Stimulated activated CD4-positive, alpha-beta T cell treated with anti-CD3 and anti-CD28 coated beads, TNF-alpha, amount 100 ng/mL, for 1 hour (primary cell): ENCODE results near the gene ABCB8.
"Not testable (repeated sequence)": the region's sequence is repeated elsewhere in the genome, so short reads cannot be mapped to it uniquely, and the experiment has no call there.

Source experiments
- DNase-seq, 3 donors: peaks; one replicate each; pipeline ENCODE4 v3.0.0-alpha.2; 2020; ENCODE audit warnings: low read depth in 3 of 3, low spot score in 1 of 3

The ABCB8 gene

DNA sequence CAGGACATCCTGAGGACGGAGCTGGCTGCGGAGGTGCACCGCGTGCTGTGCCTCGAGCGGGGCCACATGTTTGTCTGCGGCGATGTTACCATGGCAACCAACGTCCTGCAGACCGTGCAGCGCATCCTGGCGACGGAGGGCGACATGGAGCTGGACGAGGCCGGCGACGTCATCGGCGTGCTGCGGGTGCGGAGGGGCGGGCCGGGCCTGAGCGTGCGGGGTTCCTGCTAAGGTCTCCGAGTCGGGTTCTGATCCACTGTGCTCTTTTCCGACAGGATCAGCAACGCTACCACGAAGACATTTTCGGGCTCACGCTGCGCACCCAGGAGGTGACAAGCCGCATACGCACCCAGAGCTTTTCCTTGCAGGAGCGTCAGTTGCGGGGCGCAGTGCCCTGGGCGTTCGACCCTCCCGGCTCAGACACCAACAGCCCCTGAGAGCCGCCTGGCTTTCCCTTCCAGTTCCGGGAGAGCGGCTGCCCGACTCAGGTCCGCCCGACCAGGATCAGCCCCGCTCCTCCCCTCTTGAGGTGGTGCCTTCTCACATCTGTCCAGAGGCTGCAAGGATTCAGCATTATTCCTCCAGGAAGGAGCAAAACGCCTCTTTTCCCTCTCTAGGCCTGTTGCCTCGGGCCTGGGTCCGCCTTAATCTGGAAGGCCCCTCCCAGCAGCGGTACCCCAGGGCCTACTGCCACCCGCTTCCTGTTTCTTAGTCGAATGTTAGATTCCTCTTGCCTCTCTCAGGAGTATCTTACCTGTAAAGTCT lies 14.3 kb upstream of the ABCB8 start:
- DNase-seq = peak; percentile 64 to 75 (median 67)

DNA sequence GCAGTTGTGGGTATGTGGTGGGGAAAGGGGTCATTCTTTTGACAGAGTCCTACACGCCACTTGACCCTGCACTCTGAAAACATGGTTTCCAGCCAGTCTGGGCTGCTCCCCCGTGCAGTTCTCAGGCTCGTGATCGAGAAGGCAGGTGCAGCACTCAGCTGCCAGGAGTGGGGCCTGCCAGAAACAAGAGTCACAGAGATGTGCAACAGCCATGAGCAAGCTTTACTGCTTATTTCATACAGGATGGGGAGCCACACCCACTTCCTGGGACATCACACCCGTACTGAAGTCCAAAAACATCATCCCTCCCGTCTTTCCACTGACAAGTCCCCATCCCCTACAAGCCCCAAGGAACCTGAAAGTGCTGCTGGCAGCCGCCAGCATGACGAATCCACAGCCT lies 13.3 kb upstream of the ABCB8 start:
- DNase-seq = no peak

DNA sequence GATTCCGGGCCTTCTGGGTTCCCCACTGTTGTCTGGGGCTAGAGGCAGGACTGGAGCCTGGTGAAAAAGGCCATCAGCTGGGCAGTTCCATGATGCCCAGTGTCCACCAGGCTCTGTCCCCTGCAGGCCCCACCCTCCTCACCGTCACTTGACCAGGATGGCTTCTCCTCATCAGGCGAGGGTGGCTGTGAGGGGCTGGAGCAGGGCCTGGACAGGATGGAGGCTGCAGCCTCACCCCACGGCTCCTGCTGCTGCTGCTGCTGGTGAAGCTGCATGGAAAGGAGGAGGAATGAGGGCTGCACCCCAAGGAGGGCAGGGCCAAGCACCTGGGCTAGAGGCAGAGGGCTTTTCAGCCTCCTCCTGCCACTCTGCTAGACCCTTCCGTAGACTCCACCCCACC lies 12.3 kb upstream of the ABCB8 start:
- no peak for DNase-seq

DNA sequence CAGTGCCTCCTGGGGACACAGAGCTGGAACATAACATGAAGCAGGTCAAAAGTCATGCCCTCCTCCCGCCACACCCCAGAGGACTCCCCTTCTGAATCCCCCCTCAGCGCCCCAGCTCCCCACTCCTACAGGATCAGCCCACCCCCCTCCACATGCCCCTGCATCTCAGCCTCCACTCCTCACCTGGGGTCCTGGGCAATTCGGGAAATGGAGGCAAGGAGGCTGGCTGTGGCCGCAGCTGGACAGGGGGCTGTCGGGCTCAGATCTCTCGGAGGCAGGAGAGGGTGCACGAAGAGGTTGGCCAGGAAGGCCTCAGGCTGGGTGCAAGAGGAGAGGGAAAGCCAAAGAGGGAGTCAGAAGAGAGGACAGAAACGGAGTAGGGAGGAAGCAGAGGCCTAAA lies 11.7 kb upstream of the ABCB8 start:
- no peak for DNase-seq

DNA sequence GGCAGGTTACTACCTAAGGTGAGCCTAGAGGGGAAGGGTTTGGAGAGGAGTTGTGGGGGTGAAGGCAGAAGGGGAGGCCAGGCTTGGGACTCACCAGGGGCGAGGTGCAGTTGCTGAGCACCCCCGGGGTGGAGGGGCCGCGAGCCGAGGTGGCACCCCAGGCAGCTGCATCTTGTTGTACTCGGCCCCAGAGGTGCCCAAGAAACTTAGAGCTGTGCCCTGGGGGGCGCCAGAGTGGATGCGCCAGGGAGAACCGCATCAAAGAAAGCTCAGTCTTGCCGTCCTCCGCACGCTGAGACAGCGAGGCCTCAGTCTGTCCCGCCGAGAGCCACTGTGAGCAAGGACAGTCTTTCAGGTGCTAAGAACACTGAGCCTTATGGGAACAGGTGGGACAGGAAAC lies 11.3 kb upstream of the ABCB8 start:
- no peak for DNase-seq

DNA sequence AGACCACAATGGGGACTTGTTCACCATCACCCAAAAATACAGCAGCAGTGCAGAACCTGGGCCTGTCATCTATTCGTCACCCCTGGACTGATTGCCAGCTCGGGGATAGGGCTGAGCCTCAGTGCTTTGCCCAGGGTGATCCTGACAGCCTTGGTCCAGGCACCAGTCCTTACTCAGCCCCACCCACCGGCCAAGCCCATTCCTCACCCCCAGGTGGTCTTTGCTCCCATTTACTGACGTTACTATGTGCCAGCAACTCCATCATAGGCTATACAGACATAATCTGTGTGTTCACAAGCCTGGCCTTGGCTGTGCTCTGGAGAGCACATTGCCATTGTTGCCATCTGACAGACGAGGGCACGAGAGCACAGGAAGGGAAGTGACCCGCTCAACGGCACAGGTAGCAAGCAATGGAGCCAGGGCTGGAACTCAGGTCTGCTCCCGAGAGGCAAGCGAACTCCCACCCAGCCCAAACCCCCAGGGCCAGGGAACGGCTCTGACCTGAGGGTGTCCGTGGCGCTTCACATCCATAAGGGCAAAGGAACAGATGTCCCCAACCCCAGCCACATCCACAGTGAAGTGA lies 10.8 kb upstream of the ABCB8 start:
- no peak for DNase-seq

DNA sequence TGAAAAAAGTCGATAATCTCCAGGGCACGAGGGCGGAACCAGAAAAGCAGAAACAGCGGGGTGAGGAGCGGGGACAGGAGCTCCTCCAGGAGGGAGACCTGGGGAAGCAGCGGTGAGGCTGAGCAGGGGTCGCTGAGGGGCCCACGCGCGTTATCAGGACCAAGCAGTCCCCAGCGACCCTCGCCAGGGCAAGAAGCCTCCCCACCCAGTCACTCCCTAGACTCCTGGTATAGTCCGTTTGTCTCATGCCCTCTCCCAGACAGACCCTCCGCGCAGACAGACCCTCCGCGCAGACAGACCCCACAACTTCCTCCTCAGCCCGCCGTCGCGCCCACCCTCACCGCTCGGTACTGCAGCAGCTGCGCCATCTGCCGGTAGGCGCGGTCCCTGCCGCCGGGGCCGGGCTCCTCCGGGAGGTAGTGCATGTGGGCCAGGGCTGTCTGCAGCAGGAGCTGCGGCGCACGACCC lies 10.3 kb upstream of the ABCB8 start:
- peak; percentile 41 to 87 (median 61) for DNase-seq

DNA sequence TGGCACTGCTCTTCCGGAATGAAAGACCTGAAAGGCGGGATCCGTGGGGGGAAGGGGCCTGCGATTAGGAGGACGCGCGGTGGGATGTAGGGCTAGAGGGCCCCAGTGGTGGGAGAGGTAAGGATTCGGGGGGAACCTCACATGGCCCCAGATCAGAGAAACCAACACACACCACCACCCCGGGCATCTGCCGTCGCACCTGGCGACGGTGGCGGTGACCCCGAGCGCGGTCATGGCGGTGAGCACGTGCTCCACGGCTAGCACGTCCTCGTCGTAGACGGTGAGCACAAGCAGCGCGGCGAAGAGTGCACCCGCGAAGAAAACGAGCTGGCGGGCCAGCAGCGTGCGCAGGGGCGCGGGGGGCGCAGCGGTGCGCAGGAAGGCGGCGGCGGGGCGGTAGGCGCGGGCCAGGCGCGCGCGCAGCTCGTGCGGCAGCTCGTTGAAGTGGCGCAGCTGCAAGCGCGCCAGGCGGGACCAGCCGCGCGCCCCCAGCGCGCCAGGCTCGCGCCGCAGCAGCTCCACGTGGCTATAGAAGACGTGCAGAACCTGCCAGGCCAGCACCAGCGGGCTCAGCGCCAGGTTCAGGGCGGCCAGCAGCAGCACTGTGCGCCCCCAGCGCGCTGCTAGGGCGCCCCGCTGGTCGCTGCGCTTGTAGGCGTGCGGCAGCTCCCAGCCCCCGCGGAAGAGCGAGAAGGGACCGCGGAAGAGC lies 9.7 kb upstream of the ABCB8 start:
- DNase-seq = no peak

DNA sequence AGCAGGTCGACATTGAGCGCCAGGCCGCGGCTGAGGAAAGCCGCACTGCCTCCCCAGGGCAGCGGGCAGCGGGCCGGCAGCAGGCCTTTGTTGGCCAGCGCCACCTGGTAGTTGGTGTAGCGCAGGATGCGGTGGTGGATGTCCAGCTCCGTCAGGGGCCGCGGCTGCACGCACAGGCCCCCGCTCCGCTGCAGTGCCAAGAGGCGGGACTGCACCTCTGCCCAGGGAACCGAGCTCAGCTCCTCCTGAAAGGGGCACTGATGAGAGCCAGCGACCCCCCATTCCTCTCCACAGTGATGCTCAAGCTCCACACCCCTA lies 9.2 kb upstream of the ABCB8 start:
- DNase-seq = no peak

DNA sequence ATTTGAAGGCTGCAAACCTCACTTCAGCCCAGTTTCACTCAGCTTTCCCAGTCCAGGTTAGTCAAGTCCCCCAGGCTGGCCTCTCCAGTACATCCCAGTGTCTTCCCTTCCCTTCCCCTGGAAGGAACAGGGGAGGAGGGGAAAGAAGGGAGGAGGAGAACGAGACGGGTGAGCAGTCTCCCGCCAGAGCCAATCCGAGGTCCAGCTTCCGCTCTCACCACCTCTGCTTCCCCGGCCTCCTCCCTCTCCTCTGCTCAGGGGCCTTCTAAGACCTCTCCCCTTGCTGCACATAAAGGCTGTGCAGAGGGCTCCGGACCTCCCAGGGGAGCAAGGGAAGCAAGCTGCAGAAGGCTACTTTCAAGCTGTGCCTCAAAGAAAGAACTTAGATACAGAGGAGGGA lies 8.0 kb upstream of the ABCB8 start:
- no peak for DNase-seq

DNA sequence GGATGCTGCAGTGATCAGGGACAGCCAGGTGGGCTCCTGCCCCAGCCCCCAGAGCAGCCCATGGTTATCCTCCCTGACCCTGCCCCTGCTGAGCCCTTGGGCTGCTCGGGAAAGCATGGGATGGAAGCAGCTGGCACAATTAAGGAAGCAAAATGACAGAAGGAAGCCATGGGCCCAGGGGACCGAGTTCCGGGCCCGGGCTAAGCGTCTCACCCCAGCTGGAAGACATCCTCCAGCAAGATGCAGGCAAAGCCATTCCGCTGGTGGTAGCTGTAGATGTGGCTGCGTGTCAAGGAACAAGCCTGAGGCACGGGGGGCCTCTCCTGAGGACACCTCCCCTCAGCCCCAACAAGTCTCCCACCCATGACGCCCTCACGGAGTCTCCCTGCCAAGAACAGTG lies 5.0 kb upstream of the ABCB8 start:
- no peak for DNase-seq

DNA sequence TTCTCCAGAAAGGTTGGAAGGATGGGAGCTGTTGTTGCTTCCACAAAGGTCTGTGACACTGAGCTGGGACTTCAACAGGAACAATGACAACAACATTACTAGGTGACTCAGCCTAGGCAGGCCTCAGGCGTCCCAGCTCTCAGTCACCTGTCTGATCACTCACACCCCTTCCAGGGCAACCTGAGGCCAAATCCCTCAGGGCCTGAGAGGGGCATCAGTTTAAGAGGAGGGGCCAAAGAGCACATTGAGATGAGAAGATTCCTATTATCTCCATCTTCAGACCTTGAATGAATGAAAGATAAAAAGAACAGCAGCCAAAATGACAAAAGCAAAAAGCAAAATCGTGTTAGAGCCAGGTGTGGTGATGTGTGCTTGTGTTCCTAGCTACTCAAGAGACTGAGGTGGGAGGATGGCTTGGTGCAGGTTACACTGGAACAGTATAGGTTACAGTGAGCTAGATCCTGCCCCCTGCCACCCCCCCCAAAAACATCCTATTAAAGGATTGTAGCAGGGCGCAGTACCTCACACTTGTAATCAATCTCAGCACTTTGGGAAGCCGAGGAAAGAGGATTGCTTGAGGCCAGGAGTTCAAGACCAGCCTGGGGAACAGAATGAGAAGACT lies 3.7 kb upstream of the ABCB8 start, which contains the start of gene ATG9B:
TSS of gene ATG9B (minus strand) at position 60 of the 622 bp plus-strand sequence. CDS start 71 bp downstream, outside the sequence.
- DNase-seq = no peak

DNA sequence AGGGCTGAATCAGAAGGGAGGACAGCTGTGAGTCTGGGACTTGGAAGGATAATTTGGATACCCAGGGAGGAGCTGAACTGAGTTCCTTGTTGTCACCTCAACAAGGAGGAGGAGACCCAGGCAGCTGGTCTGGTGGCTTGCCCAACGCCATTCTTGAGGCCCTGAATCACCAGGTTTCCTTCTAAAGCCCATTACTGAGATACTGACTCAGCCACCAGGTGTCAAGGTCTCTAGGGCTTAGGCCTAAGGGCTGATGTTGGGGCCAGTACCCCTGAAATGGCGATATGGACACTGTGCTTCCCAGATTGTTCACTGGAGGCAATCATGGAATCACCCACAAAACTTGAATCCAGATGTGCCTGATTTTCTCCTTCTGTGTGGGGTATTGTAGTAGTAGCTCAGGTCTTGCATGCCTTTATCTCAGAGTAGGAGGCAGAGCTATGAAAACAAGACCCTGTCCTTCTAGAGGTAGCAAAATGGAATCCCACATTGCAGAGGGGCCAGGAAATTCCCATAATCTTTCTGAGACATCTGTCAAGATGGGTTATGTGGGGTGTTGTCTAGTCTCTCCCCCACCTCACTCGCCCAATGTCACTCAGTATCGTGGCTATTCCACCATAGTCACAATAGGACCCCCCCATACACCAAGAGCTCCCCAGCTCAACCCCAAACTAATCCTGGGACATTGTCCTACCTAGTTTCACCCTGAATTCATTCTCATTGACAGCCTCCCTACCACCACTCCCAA lies 2.2 kb upstream of the ABCB8 start:
- no peak for DNase-seq

DNA sequence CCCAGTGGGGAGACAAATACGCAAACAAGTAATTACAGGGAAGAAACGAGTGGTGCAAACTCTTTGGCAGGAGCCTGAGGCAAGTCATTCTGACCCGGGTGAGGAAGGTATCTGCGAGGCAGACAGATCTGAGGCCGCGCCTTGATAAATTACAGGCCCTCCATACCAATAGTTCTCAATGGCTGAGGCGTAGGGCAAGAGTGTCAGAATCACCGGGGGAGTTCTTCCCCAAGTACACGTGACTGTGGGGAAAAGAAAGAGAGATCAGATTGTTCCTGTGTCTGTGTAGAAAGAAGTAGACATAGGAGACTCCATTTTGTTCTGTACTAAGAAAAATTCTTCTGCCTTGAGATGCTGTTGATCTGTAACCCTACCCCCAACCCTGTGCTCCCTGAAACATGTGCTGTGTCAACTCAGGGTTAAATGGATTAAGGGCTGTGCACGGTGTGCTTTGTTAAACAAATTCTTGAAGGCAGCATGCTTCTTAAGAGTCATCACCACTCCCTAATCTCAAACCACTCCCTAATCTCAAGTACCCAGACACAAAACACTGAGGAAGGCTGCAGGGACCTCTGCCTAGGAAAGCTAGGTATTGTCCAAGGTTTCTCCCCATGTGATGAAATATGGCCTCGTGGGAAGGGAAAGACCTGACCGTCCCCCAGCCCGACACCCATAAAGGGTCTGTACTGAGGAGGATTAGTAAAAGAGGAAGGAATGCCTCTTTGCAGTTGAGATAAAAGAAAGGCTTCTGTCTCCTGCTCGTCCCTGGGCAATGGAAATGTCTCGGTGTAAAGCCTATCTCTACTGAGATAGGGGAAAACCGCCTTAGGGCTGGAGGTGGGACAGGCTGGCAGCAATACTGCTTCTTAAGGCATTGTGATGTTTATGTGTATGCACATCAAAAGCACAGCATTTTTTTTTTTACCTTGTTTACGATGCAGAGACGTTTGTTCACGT lies 1.2 kb upstream of the ABCB8 start:
- DNase-seq = not testable (repeated sequence)

DNA sequence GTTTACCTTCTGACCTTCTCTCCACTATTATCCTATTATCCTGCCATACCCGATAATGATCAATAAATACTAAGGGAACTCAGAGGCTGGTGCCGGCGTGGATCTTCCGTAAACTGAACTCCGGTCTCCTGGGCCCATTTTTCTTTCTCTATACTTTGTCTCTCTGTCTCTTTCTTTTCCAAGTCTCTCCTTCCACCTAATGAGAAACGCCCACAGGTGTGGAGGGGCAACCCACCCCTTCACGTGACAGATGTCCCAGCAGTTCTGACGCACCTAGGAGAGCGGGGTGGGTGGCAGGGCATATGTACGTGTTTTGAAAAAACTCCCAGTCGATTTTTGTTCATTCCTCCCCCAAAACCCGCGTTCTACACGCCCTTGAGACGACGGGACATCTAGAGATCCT lies 521 bp upstream of the ABCB8 start:
- not testable (repeated sequence) for DNase-seq

DNA sequence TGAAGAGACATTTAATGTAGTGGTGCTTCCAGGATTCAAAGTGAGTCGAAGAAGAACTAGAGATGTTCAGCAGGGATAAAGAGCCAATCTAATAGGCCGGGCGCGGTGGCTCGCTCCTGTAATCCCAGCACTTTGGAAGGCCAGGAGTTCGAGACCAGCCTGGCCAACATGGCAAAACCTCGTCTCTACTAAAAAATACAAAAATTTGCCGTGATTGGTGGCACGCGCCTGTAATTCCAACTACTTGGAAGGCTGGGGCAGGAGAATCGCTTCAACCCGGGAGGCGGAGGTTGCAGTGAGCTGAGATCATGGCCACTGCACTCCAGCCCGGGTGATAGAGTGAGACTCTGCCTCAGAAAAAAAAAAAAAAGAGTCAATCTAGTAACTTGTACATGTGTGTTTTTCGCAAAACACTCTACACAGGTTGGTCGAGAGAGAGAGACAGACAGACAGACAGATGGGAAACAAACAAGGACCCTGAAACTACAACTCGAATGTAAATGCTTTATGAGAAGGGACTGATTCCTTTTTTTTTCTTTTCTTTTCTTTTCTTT lies 775 bp downstream of the ABCB8 start:
- DNase-seq = no peak

DNA sequence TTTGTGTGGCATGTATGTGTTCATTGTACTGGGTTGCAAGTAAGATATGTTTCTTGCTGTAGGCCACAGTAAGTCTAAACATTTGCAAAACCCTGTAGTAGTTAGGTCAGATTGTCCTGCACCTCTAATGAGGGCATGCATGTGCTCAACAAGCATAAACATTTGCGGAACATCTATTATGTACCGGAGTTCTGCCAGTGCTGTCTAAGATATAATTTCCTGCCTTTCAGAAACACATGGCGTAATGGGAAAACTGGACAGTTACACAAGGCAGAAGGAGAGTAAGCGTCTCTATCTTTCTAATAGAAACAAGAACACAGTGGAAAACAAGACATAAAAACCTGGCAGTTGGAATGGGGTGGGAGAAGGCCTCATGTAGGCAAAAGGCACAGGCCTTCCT lies 2.8 kb downstream of the ABCB8 start:
- no peak for DNase-seq

DNA sequence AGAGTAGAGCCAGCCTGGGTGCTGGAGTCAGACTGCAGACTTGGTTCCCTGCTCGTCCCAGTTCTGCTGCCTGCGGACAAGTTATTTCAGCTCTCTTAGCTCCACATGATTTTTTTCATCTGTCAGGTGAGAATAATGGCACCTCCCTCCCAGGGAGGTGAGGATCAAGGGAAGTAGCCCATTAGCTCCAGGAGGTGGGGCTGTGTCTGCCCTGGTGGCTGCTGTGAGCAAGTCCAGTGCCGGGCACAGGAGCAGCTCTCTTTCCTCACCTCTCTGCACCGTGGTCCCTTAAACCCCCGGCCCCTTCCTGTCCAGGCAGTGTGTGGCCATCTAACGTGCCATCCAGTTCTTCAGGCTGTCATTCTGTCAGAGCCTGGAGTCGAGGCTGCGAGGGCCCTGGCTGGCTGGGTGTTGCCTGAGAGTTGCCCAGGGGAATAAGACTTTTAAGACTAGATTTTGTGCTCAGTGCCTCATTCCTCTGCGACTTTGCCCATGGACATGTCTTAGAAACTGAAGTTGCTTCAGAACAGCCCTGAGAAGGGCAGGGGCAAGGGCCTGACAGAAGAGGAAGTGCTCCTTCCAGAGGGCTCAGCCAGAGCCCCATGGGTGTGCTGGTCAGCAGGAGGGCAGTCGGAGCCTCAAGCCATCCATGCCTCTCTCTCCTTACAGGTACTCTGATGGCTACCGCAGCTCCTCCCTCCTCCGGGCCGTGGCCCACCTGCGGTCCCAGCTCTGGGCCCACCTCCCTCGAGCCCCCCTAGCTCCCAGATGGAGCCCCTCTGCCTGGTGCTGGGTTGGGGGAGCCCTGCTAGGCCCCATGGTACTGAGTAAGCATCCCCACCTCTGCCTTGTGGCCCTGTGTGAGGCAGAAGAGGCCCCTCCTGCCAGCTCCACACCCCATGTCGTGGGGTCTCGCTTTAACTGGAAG lies 5.0 kb downstream of the ABCB8 start:
- DNase-seq = no peak

DNA sequence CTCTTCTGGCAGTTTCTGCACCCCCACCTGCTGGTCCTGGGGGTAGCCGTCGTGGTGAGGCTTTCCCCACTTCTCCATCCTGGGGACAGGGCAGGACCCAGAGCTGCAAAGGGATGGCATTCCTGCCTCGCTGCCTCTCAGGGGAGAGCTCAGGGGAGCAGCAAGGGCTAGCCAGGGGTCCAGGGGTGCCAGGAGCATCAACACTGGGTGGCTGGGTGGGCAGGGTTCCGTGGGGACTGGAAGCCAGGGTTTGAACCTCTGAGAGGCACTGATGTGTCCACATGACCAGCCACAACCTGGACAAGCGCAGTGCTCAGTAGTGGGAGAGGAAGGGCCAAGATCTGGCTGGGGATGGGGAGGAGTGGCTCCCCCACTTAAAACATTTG lies 5.6 kb downstream of the ABCB8 start:
- no peak for DNase-seq
